HG02840 (cell line): ENCODE results near the gene TCF4.
A peak's percentile ranks its signal among the peaks of the same experiment; 100 is the strongest.

Experiments
- ATAC-seq: cut with Tn5 transposase; IDR thresholded peaks from one replicate; pipeline ENCODE4 v1.9.1; 2021; ENCODE audit warnings: mild to moderate bottlenecking, moderate library complexity, moderate number of reproducible peaks; ENCODE audit not compliant: unreplicated experiment, low FRiP score

Gene TCF4

GRCh38 chr18:55228191-55228590 lies 359.8 kb downstream of the TCF4 start:
- ATAC-seq = no peak

- no peak for ATAC-seq
Measured at GRCh38 chr18:55227771-55228170, 360.2 kb downstream of the TCF4 start.

DNA sequence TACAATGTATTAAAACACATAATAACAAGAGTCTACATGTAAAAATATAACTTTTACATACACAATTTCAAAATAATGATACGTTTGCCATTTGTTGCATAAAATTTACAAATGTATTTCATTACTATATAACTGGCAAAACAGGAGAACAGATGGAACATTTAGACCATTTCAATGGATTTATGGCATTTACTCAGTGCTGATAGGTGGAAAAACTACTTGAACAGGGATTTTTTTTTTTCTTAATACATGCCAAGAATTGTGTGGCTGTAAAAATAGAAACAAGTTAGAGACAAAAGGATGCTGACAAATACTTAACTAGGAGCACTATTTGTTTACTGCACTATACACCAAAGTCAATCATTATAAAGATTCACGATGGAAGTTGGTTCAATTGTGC lies 361.9 kb downstream of the TCF4 start:
- no peak for ATAC-seq

- no peak for ATAC-seq
Measured at GRCh38 chr18:55224086-55224625, 363.8 kb downstream of the TCF4 start.

GRCh38 chr18:55221622-55222021 lies 366.4 kb downstream of the TCF4 start:
- ATAC-seq = no peak

DNA sequence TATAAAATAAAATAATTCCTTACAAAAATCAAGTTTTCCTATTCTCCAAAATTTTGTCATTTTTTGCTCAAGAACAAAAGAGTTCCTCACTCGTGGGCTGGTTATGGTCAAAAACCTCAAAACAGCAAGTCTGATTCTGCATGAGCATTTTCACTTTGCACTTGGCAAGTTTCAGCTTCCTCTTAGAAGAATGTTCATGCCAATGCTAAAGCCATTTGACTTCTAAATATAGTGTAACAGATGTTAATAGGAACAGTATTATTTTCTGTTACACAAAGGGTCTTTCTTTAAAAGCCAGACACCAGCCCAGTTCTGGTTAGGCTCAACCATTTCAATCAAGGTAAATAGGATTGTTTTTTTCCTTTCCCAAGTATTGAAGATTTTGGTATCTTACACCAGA lies 367.5 kb downstream of the TCF4 start:
- peak; percentile 70 for ATAC-seq

DNA sequence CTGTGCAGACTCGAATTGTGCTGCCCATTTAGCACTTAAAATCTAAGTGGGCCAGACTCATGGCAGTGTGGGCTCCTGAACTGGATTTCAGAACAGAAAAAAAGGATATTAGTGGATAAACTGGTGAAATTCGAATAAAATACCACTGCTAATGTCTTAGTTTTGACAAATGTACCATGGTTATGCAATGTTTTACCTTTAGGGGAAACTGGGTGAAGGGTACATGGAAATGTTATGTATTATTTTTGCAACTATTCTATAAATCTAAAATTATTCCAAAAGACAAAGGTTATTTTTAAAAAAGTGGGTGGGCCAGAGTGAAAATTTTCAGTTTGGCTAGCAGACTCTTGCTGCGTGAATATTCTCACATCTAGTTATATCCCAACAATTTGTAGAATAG lies 368.2 kb downstream of the TCF4 start:
- no peak for ATAC-seq

DNA sequence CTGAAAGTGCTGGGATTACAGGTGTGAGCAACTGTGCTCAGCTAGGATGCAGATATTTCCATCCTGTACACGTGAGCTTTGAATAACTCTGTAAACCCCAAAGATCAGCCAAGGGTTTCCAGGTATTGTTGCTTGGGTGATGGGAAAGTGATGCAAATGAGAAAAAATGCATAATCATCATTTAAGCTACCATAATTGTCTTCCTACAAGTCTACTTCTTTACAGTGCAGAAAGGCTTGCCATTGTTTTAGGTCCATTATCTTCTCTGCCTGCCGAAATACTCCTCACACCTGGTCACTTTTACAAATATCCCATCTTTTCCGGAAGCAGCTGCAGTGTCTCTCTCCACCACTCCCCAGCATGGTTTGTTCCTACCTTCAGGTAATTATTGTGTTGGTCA lies 368.9 kb downstream of the TCF4 start:
- no peak for ATAC-seq

GRCh38 chr18:55214969-55215368 lies 373.0 kb downstream of the TCF4 start:
- ATAC-seq = no peak

GRCh38 chr18:55214534-55214933 lies 373.5 kb downstream of the TCF4 start:
- no peak for ATAC-seq

DNA sequence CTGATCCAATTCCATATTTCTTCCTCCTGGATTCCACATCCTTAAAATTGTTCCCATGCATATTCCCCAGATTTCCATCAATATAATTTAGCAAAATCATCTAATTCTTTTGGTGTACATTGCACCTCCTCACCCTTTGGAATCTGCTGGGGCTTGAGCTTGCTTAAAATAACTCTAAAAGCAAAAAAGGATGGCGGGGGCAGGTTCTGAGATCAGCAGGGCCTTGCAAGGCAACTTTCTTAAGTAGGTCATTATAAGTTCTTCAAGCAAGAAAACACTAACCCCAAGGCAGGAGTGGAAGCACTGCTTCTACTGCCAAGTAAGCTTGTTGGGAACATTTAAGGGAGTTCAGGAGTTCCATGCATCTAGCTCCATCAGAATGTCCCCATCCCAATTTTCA lies 374.4 kb downstream of the TCF4 start:
- no peak for ATAC-seq

DNA sequence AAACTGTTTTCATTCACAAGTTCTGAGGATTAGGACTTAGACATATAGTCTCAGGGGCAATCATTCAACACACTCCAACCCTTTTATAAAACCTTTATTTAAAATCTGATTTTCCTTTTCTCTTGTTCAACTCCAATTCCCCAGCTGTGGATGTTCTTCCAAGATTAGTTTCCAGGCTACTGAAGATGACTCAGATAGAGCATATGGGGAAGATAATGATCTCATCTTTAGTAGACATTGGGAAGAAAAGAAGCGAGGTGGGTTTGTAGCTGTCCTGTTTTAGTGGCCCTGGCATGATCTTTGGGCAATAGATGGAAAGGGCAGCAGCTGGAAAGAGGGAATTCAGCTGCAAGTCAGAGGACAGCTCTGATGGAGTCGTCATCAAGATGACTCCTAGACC lies 381.1 kb downstream of the TCF4 start:
- no peak for ATAC-seq

GRCh38 chr18:55202232-55202917 lies 385.6 kb downstream of the TCF4 start:
- ATAC-seq = no peak

DNA sequence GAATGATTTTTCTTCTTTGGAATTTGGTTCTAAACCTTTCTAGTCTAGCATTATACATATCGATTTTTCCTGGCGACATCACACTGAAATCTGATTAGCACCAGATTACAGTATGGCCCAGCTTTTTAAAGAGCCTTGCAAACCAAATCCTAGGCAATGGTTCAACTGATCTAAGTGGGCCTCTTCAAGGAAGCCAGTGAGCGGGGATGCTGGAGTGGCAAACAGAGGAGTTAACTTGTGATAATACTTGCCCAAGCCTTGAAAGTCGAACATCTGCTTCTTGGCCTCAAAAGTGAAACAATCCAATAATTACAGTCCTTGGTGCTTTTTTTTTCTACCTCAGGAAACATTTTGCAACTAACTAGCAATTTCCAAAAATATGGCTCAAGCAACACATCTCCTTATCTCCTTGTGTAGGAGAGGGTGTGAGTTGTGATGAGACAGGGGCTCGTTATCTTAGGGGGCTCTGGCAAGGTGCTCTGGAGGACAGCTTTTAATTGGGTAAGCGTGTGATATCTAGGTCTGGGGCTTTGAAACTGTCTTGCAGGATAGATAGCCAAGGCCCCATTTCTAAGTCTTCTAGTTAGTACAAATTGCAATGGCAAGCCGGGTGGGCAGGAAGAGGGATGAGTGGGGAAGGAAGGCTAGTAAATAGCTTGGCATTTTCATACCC lies 388.6 kb downstream of the TCF4 start:
- no peak for ATAC-seq

- no peak for ATAC-seq
Measured at GRCh38 chr18:55195863-55196262, 392.1 kb downstream of the TCF4 start.

DNA sequence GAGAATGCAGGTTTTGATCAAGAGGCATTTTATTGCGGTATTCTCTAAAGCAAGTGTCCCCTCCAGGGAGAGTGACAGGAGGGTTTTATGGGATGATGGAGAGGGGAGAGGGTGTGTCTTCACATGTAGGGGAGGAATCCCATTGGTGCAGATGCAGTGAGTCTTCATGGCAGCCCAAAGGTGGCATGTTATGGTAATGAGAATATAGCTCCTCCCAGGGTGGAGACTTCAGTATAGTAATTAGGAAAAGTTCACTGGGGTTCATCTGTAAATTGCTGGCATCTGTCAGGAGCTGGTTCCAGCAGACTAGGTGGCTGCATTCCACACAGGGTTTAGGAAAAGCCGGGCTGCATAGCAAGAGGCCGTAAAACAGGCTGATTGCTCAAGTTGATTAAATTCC lies 398.0 kb downstream of the TCF4 start:
- no peak for ATAC-seq

DNA sequence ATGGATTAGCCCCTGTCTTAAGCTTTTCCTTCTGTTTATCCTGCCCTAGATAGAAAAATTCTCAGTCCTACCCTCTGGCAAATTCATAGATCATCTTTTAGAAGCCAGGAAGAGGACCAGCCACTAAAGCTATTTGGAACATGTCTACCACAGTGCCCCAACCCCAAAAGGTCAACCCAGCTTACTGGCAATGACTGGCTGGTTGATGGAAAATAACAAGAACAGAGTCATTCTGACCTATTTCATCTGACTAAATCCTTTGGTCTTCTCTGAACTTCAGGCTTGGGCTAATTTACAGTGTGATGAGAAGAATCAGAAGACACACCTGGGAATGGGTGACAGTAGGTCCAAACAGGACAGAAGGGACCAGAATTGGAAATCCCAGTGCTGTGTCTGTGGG lies 401.4 kb downstream of the TCF4 start:
- no peak for ATAC-seq

DNA sequence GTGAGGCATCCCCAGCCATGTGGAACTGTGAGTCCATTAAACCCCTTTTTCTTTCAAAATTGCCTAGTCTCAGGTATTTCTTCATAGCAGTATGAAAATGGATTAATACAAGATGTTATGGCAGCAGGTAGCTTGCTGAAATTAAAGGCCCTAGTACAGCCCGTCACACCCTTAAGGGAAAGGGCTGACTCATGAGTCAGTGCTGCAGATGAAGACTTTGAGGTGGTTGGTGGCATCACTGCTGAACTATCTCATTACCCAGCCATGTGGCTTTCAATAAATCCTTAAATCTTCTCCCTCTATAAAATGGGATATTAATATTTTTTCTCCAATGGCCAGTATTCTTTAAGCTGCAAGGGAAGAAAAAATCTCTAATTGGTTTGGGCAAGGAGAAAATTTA lies 402.6 kb downstream of the TCF4 start:
- no peak for ATAC-seq

- ATAC-seq = no peak
Measured at GRCh38 chr18:55179835-55180234, 408.2 kb downstream of the TCF4 start.

DNA sequence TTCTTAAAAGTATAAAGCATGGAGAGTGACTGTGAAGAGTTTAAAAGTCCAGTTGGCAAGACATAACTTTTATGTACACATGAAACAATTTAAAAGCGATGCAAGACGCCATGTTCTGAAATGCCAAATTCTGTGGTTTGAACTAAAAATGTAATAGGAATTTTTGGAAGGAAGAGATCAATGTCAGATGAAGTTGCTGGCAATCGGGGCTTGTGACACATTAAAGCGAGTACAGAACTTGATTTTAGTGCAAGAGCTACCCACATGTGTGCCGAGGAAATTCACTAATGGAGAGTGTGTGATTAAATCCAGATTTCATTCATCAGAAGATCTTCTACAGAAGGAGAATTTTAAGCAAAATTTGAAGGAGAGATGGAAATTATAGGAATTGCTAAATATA lies 408.6 kb downstream of the TCF4 start:
- no peak for ATAC-seq

- no peak for ATAC-seq
Measured at GRCh38 chr18:55173291-55173690, 414.7 kb downstream of the TCF4 start.
